IgD-negative memory B cell (primary cell): ENCODE results near the gene REPIN1. TPM values are rescaled to one million over a fixed set of nuclear protein-coding genes. Genes with fewer than 3 reads are reported as not detected.

ENCODE experiments used
- H3K27ac Mint-ChIP-seq, 3 donors: one replicate each; pipeline ENCODE4 v1.8.0; 2020 to 2022; ENCODE audit warnings: mild to moderate bottlenecking in 3 of 3, mixed read lengths in 3 of 3, moderate library complexity in 1 of 3
- H3K27me3 Mint-ChIP-seq: one replicate; pipeline ENCODE4 v1.8.0; 2021; ENCODE audit warnings: mixed read lengths
- H3K36me3 Mint-ChIP-seq: one replicate; pipeline ENCODE4 v1.8.0; 2020; ENCODE audit warnings: mild to moderate bottlenecking, mixed read lengths
- H3K4me1 Mint-ChIP-seq, 3 donors: one replicate each; pipeline ENCODE4 v1.8.0; 2020 to 2022; ENCODE audit warnings: mixed read lengths in 3 of 3, mild to moderate bottlenecking in 1 of 3
- H3K4me3 Mint-ChIP-seq, 4 donors: one replicate each; pipeline ENCODE4 v1.8.0; 2020 to 2022; ENCODE audit warnings: mild to moderate bottlenecking in 4 of 4, mixed read lengths in 4 of 4, moderate library complexity in 3 of 4
- H3K9me3 Mint-ChIP-seq, 3 donors: one replicate each; pipeline ENCODE4 v1.8.0; 2020 to 2021; ENCODE audit warnings: mixed read lengths in 3 of 3, mild to moderate bottlenecking in 1 of 3
- polyA plus RNA-seq: library from polyadenylated mRNA; unstranded; fragments of 300-500 nt; fragmentation: Illumina TruSeq; gene quantifications from one replicate; pipeline ENCODE4 v1.2.3, GENCODE V29; 2021

The REPIN1 gene
- polyA plus RNA-seq, 1 donor from 2014 or later: 118 TPM

DNA sequence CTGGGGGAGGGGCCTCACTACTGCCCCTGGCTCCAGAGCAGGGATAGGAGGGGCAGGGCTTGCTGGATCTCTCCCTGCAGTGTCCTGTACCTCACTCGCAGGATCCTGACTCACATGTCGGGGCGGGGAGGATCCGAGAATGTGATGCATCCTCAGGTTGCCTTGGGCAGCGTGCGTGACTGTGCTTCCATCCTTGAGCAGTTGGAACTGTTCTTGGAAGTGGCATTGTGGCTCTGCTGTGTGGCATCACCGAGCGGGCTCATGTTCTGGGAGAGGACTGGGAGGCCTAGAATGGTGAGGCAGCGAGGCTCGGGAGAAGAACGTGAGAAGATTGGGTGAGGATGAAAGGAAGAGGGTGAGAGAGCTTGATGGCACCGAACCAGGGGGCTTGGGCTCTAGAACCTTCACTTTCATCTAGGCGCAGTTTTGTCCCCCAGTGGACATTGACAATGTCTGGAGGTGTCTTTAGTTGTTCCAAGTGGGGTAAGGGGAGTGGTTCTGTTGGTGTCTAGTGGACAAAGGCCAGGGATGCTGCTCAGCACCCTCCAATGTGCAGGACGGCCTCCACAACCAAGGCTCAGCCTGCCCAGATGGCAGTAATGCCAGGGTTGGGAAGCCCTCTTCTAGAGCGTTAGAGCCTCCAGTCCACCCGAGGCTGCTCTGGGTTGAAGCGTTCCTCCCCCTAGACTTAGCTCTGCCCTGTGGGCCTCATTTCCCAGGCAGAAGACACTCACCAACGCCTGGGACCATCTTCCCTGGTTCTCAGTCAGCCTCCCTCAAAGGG is 35.6 kb upstream of the REPIN1 start:
- H3K27ac Mint-ChIP-seq: no peak overlapping the region
- no peaks in the 10 kb centered on the region for H3K9me3 Mint-ChIP-seq
- peaks cover 8% of the 10 kb centered on the region for H3K36me3 Mint-ChIP-seq
- H3K4me3 Mint-ChIP-seq: no peak overlapping the region
- peaks cover 0 to 3% (median under 1%) of the 10 kb centered on the region in 3 donors for H3K4me1 Mint-ChIP-seq
- peaks cover 1% of the 10 kb centered on the region for H3K27me3 Mint-ChIP-seq

DNA sequence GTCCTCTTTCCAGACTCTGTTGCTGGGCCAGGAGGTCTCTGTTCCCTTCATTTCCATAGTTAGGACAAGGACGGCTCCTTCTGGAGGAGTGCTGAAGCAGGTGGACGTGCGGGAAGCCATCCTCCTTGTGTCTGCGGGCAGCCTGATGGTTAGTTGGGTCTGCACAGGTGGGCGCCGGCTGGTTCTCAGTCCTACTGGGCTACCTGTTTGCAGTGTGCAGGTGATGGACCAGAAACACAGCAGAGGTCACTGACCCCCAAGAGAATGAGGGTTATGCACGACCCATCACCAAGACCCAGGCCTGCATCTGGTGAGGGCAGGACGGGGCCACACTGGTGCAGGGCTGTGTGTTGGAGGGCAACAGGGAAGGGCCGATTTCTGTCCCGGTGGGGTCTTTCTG is 35.0 kb upstream of the REPIN1 start:
- H3K4me1 Mint-ChIP-seq: peaks cover 0 to 3% (median 0%) of the 10 kb centered on the region in 3 donors
- H3K36me3 Mint-ChIP-seq: peaks cover 8% of the 10 kb centered on the region
- peaks cover 1% of the 10 kb centered on the region for H3K27me3 Mint-ChIP-seq
- H3K27ac Mint-ChIP-seq: no peak overlapping the region
- no peak overlapping the region for H3K4me3 Mint-ChIP-seq
- no peaks in the 10 kb centered on the region for H3K9me3 Mint-ChIP-seq

GRCh38 chr7:150334108-150334507 is 34.5 kb upstream of the REPIN1 start:
- H3K4me1 Mint-ChIP-seq: peaks cover 0 to 3% (median 0%) of the 10 kb centered on the region in 3 donors
- H3K36me3 Mint-ChIP-seq: peaks cover 8% of the 10 kb centered on the region
- H3K9me3 Mint-ChIP-seq: no peaks in the 10 kb centered on the region
- H3K4me3 Mint-ChIP-seq: no peak overlapping the region
- H3K27ac Mint-ChIP-seq: no peak overlapping the region
- peaks cover 1% of the 10 kb centered on the region for H3K27me3 Mint-ChIP-seq

GRCh38 chr7:150335108-150335773 is 33.4 kb upstream of the REPIN1 start:
- Mint-ChIP-seq H3K9me3 (no peaks in the 10 kb centered on the region), H3K27ac (peak overlapping the region in 1 of 3 donors; percentile 54), H3K4me3 (no peak overlapping the region), H3K27me3 (peaks cover 10% of the 10 kb centered on the region), H3K36me3 (peaks cover 8% of the 10 kb centered on the region), H3K4me1 (peaks cover 3% of the 10 kb centered on the region in 3 donors)

DNA sequence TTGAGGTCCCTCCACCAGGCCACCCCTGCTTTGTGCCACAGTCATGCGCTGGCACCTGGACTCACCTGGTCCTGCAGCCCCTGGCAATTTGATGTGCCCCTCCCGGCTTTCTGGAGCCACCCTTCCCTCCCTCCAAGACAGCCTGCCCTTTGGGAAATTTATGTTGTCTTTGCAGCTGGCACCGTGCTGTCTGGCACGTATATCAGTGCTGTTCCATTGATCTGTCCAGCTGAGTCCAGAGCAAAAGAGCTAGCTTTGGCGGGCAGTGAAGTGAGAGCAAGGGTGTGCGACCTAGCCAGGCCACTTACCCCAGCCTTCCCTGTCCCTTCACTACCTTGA is 32.9 kb upstream of the REPIN1 start:
- no peak overlapping the region for H3K27ac Mint-ChIP-seq
- peaks cover 3 to 4% (median 4%) of the 10 kb centered on the region in 3 donors for H3K4me1 Mint-ChIP-seq
- H3K9me3 Mint-ChIP-seq: no peaks in the 10 kb centered on the region
- H3K36me3 Mint-ChIP-seq: peaks cover 8% of the 10 kb centered on the region
- H3K27me3 Mint-ChIP-seq: peaks cover 11% of the 10 kb centered on the region
- H3K4me3 Mint-ChIP-seq: no peak overlapping the region

DNA sequence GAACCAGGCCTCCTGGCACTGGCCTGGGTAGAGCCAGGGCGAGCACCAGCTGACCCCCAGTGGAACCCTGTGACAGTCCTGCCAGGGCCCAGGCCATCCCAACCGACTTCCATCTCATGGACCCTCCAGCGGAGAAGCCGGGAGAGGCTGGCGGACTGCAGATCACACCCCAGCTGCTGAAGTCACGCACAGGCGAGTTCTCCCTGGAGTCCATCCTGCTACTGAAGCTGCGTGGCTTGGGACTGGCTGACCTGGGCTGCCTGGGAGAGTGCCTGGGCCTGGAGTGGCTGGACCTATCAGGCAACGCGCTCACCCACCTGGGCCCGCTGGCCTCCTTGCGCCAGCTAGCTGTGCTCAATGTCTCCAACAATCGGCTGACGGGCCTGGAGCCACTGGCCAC is 31.9 kb upstream of the REPIN1 start:
- Mint-ChIP-seq H3K27me3 (peaks cover 12% of the 10 kb centered on the region), H3K27ac (no peak overlapping the region), H3K36me3 (peaks cover 6% of the 10 kb centered on the region), H3K4me1 (peaks cover 3 to 4% (median 4%) of the 10 kb centered on the region in 3 donors), H3K4me3 (no peak overlapping the region), H3K9me3 (no peaks in the 10 kb centered on the region)

GRCh38 chr7:150337179-150337578 is 31.4 kb upstream of the REPIN1 start:
- Mint-ChIP-seq H3K27ac (no peak overlapping the region), H3K9me3 (no peaks in the 10 kb centered on the region), H3K36me3 (peaks cover 6% of the 10 kb centered on the region), H3K4me3 (no peak overlapping the region), H3K4me1 (peaks cover 3 to 4% (median 4%) of the 10 kb centered on the region in 3 donors), H3K27me3 (peaks cover 17% of the 10 kb centered on the region)

- H3K9me3 Mint-ChIP-seq: no peaks in the 10 kb centered on the region
- peaks cover 3 to 4% (median 4%) of the 10 kb centered on the region in 3 donors for H3K4me1 Mint-ChIP-seq
- H3K27me3 Mint-ChIP-seq: peaks cover 19% of the 10 kb centered on the region
- H3K36me3 Mint-ChIP-seq: peaks cover 6% of the 10 kb centered on the region
- no peak overlapping the region for H3K4me3 Mint-ChIP-seq
- no peak overlapping the region for H3K27ac Mint-ChIP-seq
Observed at GRCh38 chr7:150337659-150338081, 31.0 kb upstream of the REPIN1 start.

GRCh38 chr7:150338166-150338829 is 30.3 kb upstream of the REPIN1 start:
- H3K27me3 Mint-ChIP-seq: peaks cover 19% of the 10 kb centered on the region
- H3K4me1 Mint-ChIP-seq: peaks cover 3 to 4% (median 4%) of the 10 kb centered on the region in 3 donors
- H3K36me3 Mint-ChIP-seq: peaks cover 8% of the 10 kb centered on the region
- H3K9me3 Mint-ChIP-seq: no peaks in the 10 kb centered on the region
- H3K4me3 Mint-ChIP-seq: no peak overlapping the region
- no peak overlapping the region for H3K27ac Mint-ChIP-seq

DNA sequence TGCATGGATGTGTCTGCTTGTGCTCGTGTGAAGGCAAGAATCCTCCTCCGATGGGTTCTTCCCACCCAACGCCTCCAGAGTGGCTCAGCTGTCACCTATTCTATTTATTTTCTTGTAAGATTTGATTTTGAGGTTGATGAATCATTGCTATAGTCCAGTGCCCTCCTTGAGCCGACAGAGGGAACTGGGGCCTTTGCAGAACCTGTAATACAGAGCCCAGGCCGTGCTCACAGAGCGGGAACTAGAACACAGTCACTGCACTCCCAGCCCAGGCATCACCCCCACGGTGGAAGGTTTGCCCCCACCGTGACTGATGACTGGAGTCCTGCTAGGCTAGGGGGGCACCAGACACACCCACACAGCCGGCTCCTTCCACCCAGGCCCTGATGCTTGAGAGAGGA is 29.2 kb upstream of the REPIN1 start:
- Mint-ChIP-seq H3K4me1 (peaks cover 3 to 4% (median 4%) of the 10 kb centered on the region in 3 donors), H3K36me3 (peaks cover 9% of the 10 kb centered on the region), H3K27ac (no peak overlapping the region), H3K9me3 (peaks cover 0 to 4% (median 1%) of the 10 kb centered on the region in 3 donors), H3K4me3 (no peak overlapping the region), H3K27me3 (peaks cover 21% of the 10 kb centered on the region)

DNA sequence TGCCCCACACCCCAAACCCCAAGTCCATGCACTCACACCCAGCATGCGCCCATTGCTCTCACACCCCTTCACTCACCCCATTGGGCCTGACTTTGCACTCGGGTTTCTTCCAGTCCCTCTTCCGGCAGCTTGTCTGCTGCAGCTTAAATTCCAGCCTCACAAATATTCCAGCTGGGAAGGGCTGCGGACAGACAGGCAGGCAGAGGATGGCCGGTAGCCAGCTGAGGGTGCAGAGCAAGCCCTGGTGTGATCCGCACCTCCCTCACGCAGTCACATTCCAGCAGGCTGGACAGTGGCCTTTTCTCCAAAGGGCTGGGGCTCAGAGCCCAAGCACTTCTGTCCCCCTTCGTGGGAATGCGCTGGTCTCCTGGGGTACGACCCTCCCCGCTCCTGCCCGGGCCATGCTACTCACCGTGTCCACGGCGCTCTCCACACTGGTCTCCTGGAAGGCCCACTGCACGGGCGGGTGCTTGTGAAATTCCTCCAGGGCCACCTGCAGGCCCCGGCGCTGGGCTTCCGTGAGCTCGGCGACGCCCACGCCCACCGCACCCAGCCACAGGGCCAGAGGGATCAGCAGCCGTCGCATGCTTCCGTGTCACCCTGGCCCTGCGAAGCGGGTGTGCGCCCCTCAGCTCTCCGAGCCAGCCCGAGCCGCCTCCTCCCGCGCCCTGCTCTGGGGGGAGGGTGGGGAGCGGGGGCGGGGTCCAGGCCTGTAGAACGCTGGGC is 28.4 kb upstream of the REPIN1 start:
- Mint-ChIP-seq H3K27ac (no peak overlapping the region), H3K27me3 (peaks cover 21% of the 10 kb centered on the region), H3K4me1 (peaks cover 3 to 4% (median 4%) of the 10 kb centered on the region in 3 donors), H3K9me3 (peaks cover 0 to 4% (median 3%) of the 10 kb centered on the region in 3 donors), H3K4me3 (no peak overlapping the region), H3K36me3 (peaks cover 9% of the 10 kb centered on the region)

GRCh38 chr7:150340875-150341262 is 27.8 kb upstream of the REPIN1 start:
- Mint-ChIP-seq H3K36me3 (peaks cover 9% of the 10 kb centered on the region), H3K9me3 (peaks cover 0 to 4% (median 3%) of the 10 kb centered on the region in 3 donors), H3K4me3 (no peak overlapping the region), H3K4me1 (peaks cover 3 to 4% (median 4%) of the 10 kb centered on the region in 3 donors), H3K27ac (no peak overlapping the region), H3K27me3 (peaks cover 21% of the 10 kb centered on the region)

DNA sequence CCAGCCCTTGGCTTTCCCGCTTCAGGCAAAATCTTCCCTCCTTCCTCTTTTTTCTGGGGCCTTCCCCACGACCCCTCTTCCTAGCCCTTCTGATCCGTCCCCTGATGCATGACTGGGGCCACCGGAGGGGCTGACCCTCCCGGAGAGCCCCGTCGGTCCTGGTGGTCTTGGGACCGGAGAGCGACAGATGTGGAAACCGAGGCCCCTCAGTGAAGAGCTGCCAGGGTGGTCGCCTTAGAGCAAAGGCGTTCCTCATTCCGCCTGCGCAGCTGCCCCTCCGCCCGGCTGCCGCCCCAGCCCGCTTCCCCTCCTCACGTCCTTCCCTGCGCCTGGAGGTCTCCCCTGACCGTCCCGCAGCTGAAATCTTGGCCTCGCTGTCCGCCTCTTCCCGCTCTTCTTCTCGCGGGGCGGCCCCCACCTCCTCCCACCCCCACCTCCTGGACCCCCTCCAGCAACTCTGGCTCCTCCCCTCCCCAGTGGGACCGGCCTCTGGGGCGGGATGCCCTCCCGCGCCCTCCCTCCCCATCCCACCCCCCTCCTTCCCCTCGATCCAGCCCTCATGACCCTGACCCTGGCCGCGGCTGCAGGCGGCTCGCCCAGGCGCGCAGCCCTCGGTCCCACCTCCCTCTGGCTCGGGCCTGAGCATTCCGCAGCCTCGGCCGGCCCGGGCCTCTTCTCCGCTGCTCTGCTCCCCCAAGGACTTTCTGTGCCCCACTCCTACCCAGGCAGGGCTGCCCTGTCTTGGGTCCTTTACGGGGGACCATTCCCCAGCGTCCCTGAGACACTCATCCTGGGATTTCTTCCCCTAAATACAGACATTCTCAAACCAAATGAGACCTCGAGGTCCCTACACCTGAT is 27.1 kb upstream of the REPIN1 start, which contains the start of gene RARRES2:
RARRES2 (minus strand) TSS at position 367 of the 858 bp plus-strand sequence. CDS start 1,020 bp downstream, outside the sequence.
- H3K4me3 Mint-ChIP-seq: no peak within 1 kb of the TSS

DNA sequence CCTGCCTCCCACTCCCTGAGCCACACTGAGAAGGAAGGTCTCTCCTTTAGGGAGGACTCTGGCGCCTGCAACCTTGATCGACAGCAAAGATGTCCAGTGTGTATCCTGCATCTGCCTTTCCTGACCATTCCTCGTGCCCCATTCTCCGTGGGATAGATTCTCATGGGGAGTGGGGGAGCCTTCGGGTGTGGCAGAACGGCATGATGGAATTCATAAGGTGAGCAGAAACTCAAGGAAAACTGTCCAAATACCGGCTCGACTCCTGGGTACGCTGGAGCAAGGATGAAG is 26.6 kb upstream of the REPIN1 start:
- no peak overlapping the region for H3K27ac Mint-ChIP-seq
- H3K4me1 Mint-ChIP-seq: peaks cover 0 to 4% (median 4%) of the 10 kb centered on the region in 3 donors

More for the DNA sequence above, 27.1 kb upstream of the REPIN1 start, which contains the start of gene RARRES2:
- H3K27ac Mint-ChIP-seq: no peak within 1 kb of the TSS
- H3K27me3 Mint-ChIP-seq: peaks cover 21% of the 10 kb centered on the region
- peaks cover 0 to 4% (median 4%) of the 10 kb centered on the region in 3 donors for H3K4me1 Mint-ChIP-seq
- peaks cover 0 to 4% (median 3%) of the 10 kb centered on the region in 3 donors for H3K9me3 Mint-ChIP-seq
- peaks cover 7% of the 10 kb centered on the region for H3K36me3 Mint-ChIP-seq

More for the DNA sequence above, 26.6 kb upstream of the REPIN1 start:
- Mint-ChIP-seq H3K36me3 (peaks cover 7% of the 10 kb centered on the region), H3K4me3 (no peak overlapping the region), H3K9me3 (peaks cover 0 to 4% (median 3%) of the 10 kb centered on the region in 3 donors), H3K27me3 (peaks cover 21% of the 10 kb centered on the region)
